HG02642 (cell line): ENCODE measurements around the gene DCAF7.

Experiments used
- ATAC-seq: cut with Tn5 transposase; IDR thresholded peaks from one replicate; pipeline ENCODE4 v1.9.1; 2021; ENCODE audit warnings: mild to moderate bottlenecking; ENCODE audit not compliant: unreplicated experiment, poor library complexity

The DCAF7 gene

DNA sequence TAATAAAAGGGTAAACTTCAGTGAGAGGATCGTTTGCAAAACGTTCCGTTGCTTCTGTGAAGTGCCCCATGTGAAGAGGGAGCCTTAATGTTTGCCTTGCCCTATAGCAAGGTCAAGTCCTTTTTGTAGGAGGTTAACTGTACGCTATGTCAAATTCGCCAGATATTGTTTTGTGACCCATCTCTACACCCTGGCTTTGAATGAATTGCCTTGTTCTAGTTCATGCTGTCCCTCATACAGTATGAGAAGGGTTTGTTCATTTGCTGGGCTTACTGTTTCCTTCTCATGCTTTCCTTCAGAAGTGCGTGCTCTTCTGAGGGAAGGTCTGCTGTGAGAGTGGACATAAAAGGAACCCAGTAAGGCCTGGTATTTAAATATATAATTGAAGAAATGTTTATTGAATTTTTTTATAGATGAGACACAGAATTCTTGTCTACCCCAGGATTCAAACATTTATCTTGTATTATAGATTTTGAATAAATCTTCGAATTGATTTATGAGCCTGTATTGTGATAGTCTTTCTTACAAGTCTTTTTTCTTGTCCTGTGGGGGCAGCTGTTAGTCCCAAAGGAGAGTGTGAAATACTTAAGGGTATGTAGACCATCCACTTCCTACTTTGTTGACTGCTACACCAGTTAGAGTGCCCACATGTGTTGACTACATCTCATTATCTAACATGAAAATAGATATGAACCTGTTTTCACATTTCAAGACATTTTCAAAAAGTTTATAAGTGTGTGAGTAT is 73.7 kb downstream of the DCAF7 start:
- no peak for ATAC-seq

GRCh38 chr17:63624531-63624880 is 74.2 kb downstream of the DCAF7 start:
- no peak for ATAC-seq

DNA sequence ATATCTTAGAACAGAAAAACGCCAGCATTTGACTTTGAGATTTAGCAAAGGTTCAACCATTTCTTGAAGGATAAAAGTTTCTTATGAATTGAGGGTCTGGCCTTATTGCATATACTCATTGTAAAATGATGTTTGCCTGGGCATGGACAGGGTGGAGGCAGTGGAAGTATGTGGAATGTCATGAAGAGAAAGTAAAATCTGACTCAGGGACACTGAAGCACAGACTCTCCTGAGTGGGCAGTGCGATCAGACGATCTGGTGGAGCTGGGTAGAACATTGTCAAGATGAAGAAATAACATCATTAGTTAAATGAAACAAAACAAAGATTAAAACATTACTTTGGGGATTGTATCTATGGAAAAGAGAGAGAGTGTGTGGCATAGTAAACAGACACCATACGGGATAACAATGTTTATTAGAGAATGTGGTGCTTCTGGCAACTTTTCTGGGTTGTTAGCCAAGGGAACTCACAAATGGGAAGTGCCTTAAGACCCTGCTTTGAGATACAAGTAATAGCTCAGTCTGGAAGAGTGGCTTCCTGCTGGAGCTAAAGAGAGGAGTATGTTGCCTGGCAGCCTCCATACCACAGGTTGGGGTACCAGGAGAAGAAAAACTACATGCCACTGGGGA is 76.4 kb downstream of the DCAF7 start:
- no peak for ATAC-seq

DNA sequence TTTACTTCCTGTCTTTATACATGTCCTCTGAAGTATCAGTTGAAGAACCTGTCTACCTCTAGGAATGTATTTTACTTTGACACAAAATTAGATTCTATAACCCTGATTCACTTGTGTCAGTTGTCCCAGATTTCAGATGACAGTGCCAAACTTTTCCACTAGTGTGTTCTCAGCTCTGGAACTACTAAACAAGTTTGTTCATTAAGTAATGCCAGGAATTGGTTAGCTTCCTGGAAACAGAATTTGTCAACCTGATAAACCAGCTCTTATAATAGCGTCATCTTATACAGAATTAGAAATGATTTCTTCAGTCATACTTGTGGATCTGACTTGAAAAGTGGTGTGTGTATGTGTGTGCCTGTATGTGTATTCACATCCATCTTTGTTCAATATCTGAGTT is 79.3 kb downstream of the DCAF7 start:
- no peak for ATAC-seq

DNA sequence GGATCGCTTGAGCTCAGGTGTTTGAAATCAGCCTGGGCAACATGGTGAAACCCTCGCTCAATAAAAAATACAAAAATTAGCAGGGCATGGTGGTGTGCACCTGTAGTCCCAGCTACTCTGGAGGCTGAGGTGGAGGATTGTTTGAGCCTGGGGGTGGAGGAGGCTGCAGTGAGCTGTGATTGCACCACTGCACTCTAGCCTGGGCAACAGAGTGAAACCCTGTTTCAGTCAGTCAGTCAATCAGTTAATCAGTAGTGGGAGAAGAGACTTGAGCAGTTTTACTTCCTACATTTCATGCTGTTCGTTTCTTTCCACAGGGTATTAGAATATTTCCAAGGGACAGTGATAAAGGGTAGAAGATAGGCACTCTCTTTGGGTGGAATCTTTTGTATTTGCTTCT is 80.8 kb downstream of the DCAF7 start:
- no peak for ATAC-seq

GRCh38 chr17:63631626-63632025 is 81.3 kb downstream of the DCAF7 start:
- ATAC-seq = no peak

DNA sequence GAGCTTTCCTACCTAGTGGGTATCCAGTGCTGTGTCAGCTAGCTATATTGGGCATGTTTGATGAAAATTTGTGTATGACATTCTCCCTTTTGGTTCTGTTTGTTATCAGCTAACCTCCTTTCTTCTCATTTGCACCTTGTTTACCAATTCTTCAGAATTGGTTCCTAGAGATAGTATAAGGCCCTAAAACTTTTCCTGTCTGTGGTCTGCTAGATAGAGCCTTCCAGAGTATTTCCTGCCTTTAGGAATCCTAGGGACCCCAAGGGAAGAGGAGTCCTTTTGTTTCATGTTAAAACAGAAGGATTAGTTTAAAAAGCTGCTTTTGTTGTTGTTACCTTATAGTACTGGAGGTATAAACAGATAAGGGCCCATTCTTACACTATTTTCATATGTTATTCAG is 83.5 kb downstream of the DCAF7 start:
- no peak for ATAC-seq

- ATAC-seq = no peak
Observed at GRCh38 chr17:63634163-63634562, 83.9 kb downstream of the DCAF7 start.

DNA sequence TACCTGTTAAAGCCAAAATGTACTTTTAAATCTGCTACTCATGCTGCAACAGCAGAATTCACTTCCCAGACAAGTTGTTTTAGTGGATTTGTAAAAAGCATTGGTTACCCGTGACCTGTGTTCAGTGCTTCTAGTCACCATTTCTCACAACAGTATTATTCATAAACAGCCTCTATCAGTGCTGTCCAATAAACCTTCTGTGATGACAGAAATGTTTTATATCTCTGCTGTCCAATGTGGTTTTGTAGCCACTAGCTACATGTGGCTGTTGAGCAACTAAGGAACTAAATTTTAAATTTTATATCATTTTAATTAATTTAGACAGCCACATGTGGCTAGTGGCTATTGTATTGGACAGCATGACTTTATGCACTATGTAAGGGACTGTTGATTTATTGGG is 84.5 kb downstream of the DCAF7 start:
- ATAC-seq = no peak

DNA sequence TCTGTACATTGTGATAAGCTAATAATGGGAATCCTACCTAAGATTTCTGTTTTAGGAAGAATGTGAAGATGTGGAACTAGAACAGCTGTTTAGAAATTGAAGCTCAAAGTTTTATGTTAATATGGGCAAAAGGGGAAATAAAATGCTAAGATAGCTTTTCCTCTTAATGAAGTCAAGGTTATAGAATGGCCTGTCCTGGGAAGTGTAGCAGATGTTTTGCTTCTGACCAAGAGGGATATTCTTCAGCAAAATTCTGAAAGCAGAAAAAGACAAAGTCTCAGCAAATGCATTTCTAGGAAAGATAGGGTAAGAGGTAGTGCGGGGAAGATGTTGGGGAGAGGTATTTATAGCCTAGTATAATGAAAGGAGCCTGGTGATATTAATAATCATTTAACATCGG is 85.0 kb downstream of the DCAF7 start:
- no peak for ATAC-seq

- ATAC-seq = no peak
Observed at GRCh38 chr17:63635787-63636186, 85.5 kb downstream of the DCAF7 start.

DNA sequence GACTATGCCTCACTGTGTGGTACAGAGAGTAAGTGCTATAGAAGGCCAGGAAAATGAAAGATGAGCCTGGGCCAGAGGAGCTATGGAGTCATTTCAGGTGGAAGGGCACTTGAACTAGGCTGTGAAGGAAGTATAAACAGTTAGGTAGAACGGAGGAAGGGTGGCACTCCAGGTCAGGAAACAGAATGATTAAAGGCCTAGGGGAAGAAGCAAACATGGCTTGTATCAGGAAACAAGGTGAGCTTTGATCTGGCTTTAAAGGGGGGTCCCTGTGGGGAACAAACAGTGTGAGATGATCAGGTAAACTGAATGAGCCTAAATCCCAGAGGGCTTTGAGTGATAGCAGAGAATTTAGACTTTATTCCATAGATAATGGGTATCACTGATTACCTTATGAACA is 88.8 kb downstream of the DCAF7 start:
- no peak for ATAC-seq

DNA sequence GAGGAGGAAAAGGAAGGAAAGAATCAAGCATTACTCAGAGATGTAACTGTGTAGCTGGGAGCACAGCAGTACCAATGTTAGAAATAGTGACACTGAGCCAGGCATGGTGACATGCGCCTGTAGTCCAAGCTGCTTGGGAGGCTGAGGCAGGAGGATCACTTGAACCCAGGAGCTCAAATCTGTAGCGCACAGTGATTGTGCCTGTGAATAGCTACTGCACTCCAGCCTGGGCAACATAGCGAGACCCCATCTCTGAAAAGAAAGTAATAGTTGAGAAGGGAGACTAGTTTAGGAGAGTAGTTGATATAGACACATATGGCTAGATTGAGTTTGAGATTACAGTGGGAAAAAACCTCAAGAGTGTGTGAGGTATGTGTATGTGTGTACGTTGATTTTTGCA is 89.8 kb downstream of the DCAF7 start:
- no peak for ATAC-seq

DNA sequence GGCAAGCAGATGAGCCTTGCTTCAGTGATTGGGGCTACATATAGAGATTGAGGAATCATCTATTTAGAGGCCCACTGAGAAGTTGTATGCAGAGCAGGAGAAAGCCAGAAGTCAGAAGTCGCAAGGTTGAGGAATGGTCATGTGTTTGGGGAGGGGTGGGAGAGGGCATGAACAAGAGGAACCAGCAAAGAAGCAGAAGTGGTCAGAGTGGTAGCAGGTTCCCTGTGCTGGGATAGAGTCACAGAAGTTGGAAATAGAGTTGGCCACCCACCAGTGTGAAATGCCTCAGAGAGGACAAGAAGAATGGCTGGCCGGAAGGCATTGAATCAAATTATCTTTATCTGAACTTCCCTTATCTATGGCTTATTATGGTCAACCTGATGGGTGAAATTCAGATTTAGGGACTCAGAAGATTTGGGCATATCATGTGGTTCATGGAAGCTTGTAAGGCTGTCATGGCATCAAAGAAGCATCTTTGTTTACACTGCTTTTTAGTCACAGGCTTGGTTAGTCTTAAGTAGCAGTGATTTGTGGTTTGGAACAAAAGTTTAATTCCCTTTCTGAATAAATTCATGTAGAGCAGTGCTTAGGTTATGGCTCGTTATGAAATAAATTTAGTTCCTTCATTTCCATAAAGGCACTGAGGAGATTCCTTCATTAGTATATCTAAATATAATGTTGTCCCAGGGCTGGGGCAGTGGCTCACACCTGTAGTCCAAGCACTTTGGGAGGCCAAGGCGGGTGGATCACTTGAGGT is 91.6 kb downstream of the DCAF7 start:
- no peak for ATAC-seq
